SK-MEL-5 (cell line): ENCODE results near the gene PSTPIP2. TPM values are rescaled to one million over a fixed set of nuclear protein-coding genes. Genes with fewer than 3 reads are reported as not detected.
"Not testable (repeated sequence)": the region's sequence is repeated elsewhere in the genome, so short reads cannot be mapped to it uniquely, and the experiment has no call there.

Experiments
- DNase-seq: peaks from one replicate; pipeline ENCODE4 v3.0.0-alpha.2; 2016; ENCODE audit warnings: low read depth, low spot score
- in situ Hi-C: cut with HindIII; loops from 2 replicates; pipeline ENCODE4 v1.10.0; 2016; ENCODE audit warnings: low sequenced_read_pairs, high pct_unique_total_duplicates, low pct_unique_long_range_greater_than_20kb
- total RNA-seq: library from RNA; depleted of rRNA; stranded (reverse); fragments of >200 nt; shearing (Covaris generic); gene quantifications from 2 replicates; pipeline ENCODE4 v1.2.3, GENCODE V29; 2014

The PSTPIP2 gene
- total RNA-seq, 1 experiment from 2014 or later, result 0.18 TPM

GRCh38 chr18:46007165-46007564, 64.9 kb downstream of the PSTPIP2 start:
- peak; percentile 4 for DNase-seq
- in situ Hi-C loops, result no loop called here

- no peak for DNase-seq
- in situ Hi-C loops, result no loop called here
Measured at GRCh38 chr18:46002934-46003333, 69.1 kb downstream of the PSTPIP2 start.

- in situ Hi-C loops, result no loop called here
- no peak for DNase-seq
Measured at GRCh38 chr18:46001892-46002291, 70.2 kb downstream of the PSTPIP2 start.

GRCh38 chr18:46001074-46001473, 71.0 kb downstream of the PSTPIP2 start:
- no peak for DNase-seq
- in situ Hi-C loops, result no loop called here

- no peak for DNase-seq
- in situ Hi-C loops, result no loop called here
Measured at GRCh38 chr18:45999536-45999935, 72.5 kb downstream of the PSTPIP2 start.

GRCh38 chr18:45998244-45998643, 73.8 kb downstream of the PSTPIP2 start:
- in situ Hi-C loops, result no loop called here
- no peak for DNase-seq

- in situ Hi-C loops, result no loop called here
- no peak for DNase-seq
Measured at GRCh38 chr18:45997700-45998151, 74.3 kb downstream of the PSTPIP2 start.

- in situ Hi-C loops, result no loop called here
- DNase-seq, result no peak
Measured at GRCh38 chr18:45995461-45995860, 76.6 kb downstream of the PSTPIP2 start.

GRCh38 chr18:45993438-45993837, 78.6 kb downstream of the PSTPIP2 start:
- no peak for DNase-seq
- in situ Hi-C loops, result no loop called here

GRCh38 chr18:45992527-45992926, 79.5 kb downstream of the PSTPIP2 start:
- DNase-seq, in situ Hi-C loops: not testable (repeated sequence)

- in situ Hi-C loops, result no loop called here
- no peak for DNase-seq
Measured at GRCh38 chr18:45991788-45992187, 80.3 kb downstream of the PSTPIP2 start.

- DNase-seq, result no peak
- in situ Hi-C loops, result no loop called here
Measured at GRCh38 chr18:45984546-45985235, 87.4 kb downstream of the PSTPIP2 start.

GRCh38 chr18:45981821-45982220, 90.2 kb downstream of the PSTPIP2 start:
- in situ Hi-C loops, result no loop called here
- DNase-seq, result no peak

- DNase-seq, result no peak
- in situ Hi-C loops, result no loop called here
Measured at GRCh38 chr18:45980229-45980628, 91.8 kb downstream of the PSTPIP2 start.

GRCh38 chr18:45978084-45978483, 94.0 kb downstream of the PSTPIP2 start:
- in situ Hi-C loops, result no loop called here
- no peak for DNase-seq

GRCh38 chr18:45976974-45977373, 95.1 kb downstream of the PSTPIP2 start:
- DNase-seq, result no peak
- in situ Hi-C loops, result no loop called here

GRCh38 chr18:45976566-45976965, 95.5 kb downstream of the PSTPIP2 start:
- no peak for DNase-seq
- in situ Hi-C loops, result no loop called here

GRCh38 chr18:45974088-45974536, 97.9 kb downstream of the PSTPIP2 start:
- in situ Hi-C loops, result no loop called here
- DNase-seq, result peak; percentile 86

- in situ Hi-C loops, result no loop called here
Measured at GRCh38 chr18:45967007-45967706, 104.9 kb downstream of the PSTPIP2 start, which contains the start of gene EPG5. EPG5 (minus strand) TSS chr18:45967329; CDS start chr18:45967239, 90 bp downstream.

More at GRCh38 chr18:45967007-45967706, 104.9 kb downstream of the PSTPIP2 start, which contains the start of gene EPG5:
- peak; percentile 95 for DNase-seq
